ENCODE measurements around the gene ZSWIM5. TPM values are rescaled to one million over a fixed set of nuclear protein-coding genes. Genes with fewer than 3 reads are reported as not detected.

Gene ZSWIM5
- total and polyA plus RNA-seq, 2 of the 8 experiments (the other 6 are each of a cell fraction or from before 2014, with no cell fraction given): 2.5 to 3.9 TPM

DNA sequence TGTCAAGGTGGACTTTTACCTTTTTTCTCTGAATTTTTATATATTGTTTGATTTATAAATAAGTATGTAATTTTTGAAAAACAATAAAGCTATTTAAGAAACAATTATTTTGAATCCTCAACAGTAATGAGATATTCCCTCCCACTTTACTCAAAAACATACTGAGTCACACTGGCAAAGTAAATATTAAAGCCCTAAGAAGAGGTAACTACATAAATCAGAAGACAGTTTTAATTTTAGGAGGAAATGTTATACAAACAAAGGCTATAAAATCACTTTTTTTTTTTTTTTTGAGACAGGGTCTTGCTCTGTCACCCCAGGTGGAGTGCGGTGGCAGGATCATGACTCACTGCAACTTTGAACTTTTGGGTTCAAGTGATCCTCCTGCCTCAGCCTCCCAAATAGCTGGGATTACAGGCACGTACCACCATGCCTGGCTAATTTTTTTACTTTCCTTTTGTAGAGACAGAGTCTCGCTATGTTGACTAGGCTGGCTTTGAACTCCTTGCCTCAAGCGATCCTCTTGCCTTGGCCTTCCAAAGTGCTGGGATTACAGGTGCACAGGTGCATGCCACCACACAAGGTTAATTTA lies 36.2 kb downstream of the ZSWIM5 start:
- no peak for TF ChIP-seq NANOG (IDR thresholded peaks at IDR 0.05; ENCODE audit: insufficient read depth, low read depth, low read length, poor library complexity, severe bottlenecking)
- TF ChIP-seq CTBP2 (IDR thresholded peaks at IDR 0.05; ENCODE audit: borderline replicate concordance, insufficient read depth, insufficient read length, low read length): no peak
- no peak for TF ChIP-seq HDAC2 (IDR thresholded peaks at IDR 0.05; ENCODE audit: borderline replicate concordance in 1 of 2, low read depth in 2 of 2, low read length in 2 of 2)
- no peak for TF ChIP-seq TCF12 (IDR thresholded peaks at IDR 0.05; ENCODE audit: low read depth, low read length)
- H3K14ac ChIP-seq (ENCODE audit: insufficient read length): no peak overlapping the region
- H4K20me1 ChIP-seq (replicated peaks in 1 of 2; ENCODE audit: control insufficient read depth in 1 of 2, insufficient read depth in 2 of 2, low read length in 2 of 2): no peaks in the 10 kb centered on the region
- H3K79me2 ChIP-seq (ENCODE audit: control insufficient read depth in 1 of 2, insufficient read depth in 2 of 2, low read length in 2 of 2): no peaks in the 10 kb centered on the region
- POLR2A ChIA-PET (ENCODE audit: partially characterized antibody): interaction anchor here (0.6 kb wide), 1 partner anchor 65 kb away, joined by 3 read pairs; no protein-coding TSS in a partner anchor
- DNase-seq (ENCODE audit: low read depth in 1 of 2, low spot score in 2 of 2) (no peak), FAIRE-seq (no peak)
- H3K4me2 ChIP-seq (ENCODE audit: insufficient read depth in 1 of 2, low read depth in 2 of 2, low read length in 2 of 2): no peak overlapping the region
- H3K23ac ChIP-seq (ENCODE audit: insufficient read length): no peak overlapping the region
- no peak overlapping the region for H2BK120ac ChIP-seq (replicated peaks; ENCODE audit: low read depth, low read length)
- no peak overlapping the region for H2BK15ac ChIP-seq (ENCODE audit: low read length)
- no peak overlapping the region for H3K56ac ChIP-seq (replicated peaks; ENCODE audit: insufficient read length, low read depth, low read length)
- H2BK20ac ChIP-seq (ENCODE audit: low read length): no peak overlapping the region
- no peak overlapping the region for H2BK12ac ChIP-seq (ENCODE audit: low read depth, low read length)
- no peak overlapping the region for H2AFZ ChIP-seq (ENCODE audit: low read length)
- H4K5ac ChIP-seq (ENCODE audit: insufficient read length, low read depth, low read length): no peak overlapping the region
- H4K8ac ChIP-seq (ENCODE audit: extremely low read depth, insufficient read depth, low read length): no peak overlapping the region
- no peaks in the 10 kb centered on the region for H3K23me2 ChIP-seq (ENCODE audit: low read depth, low read length)
- no peaks in the 10 kb centered on the region for H3K4me1 ChIP-seq (replicated peaks in 1 of 4; ENCODE audit: control insufficient read depth in 3 of 4, insufficient read depth in 4 of 4, low read length in 3 of 4)
- H3K27me3 ChIP-seq (replicated peaks in 1 of 4; ENCODE audit: control insufficient read depth in 3 of 4, extremely low read depth in 1 of 4, insufficient read depth in 3 of 4, low read length in 3 of 4): no peaks in the 10 kb centered on the region
- CTCF ChIA-PET (ENCODE audit: partially characterized antibody): interaction anchor here (0.9 to 1.5 kb wide), 2 partner anchors 12 to 133 kb away, joined by 4 read pairs; no protein-coding TSS in a partner anchor
- no peak overlapping the region for H3K18ac ChIP-seq (ENCODE audit: extremely low read depth, low read length)
- WGBS, 2 experiments (ENCODE audit: extremely low coverage in 1 of 2, insufficient coverage in 1 of 2, insufficient read length in 1 of 2, insufficient replicate concordance in 2 of 2, low coverage in 1 of 2, low lambda C conversion rate in 2 of 2, missing lambda C conversion rate in 1 of 2): 89% methylated on average over 4 of the region's 4 CpGs; no CpG with 5 or more reads in 1 of the 2 experiments
- no peak overlapping the region for H2BK5ac ChIP-seq (ENCODE audit: low read depth, low read length)
- H3K36me3 ChIP-seq (ENCODE audit: control insufficient read depth in 2 of 4, insufficient read depth in 4 of 4, low read length in 3 of 4): no peaks in the 10 kb centered on the region
- no peak overlapping the region for H3K4me3 ChIP-seq (ENCODE audit: extremely low read depth in 1 of 4, insufficient read depth in 2 of 4, low read depth in 3 of 4, low read length in 4 of 4)
- H4K91ac ChIP-seq (replicated peaks; ENCODE audit: insufficient read length, low read length): no peak overlapping the region
- H3K9me3 ChIP-seq (ENCODE audit: insufficient read depth in 2 of 2, low read depth in 1 of 2, low read length in 1 of 2): no peaks in the 10 kb centered on the region
- no peak overlapping the region for H3K4ac ChIP-seq (replicated peaks; ENCODE audit: insufficient read length, low read depth, low read length)
- no peak overlapping the region for H2AK5ac ChIP-seq (ENCODE audit: low read depth, low read length)
- no peak overlapping the region for H3K27ac ChIP-seq (ENCODE audit: low read depth, low read length)
- H3K79me1 ChIP-seq (ENCODE audit: low read depth, low read length): no peaks in the 10 kb centered on the region
- H3K9ac ChIP-seq (replicated peaks in 1 of 4; ENCODE audit: extremely low read depth in 1 of 4, low read depth in 3 of 4, low read length in 3 of 4): no peak overlapping the region
